GM12878 (cell line): ENCODE measurements around the gene MFSD12. TPM values are rescaled to one million over a fixed set of nuclear protein-coding genes. Genes with fewer than 3 reads are reported as not detected.

Experiments used
- BACH1 ChIP-seq: fragments of 450-650 bp; IDR thresholded peaks from 2 replicates; pipeline ENCODE4 v1.6.1; 2017; ENCODE audit warnings: mild to moderate bottlenecking, borderline replicate concordance
- BMI1 ChIP-seq: fragments of 450-650 bp; IDR thresholded peaks from 2 replicates; pipeline ENCODE4 v1.6.1; 2016; ENCODE audit warnings: mild to moderate bottlenecking, moderate library complexity, borderline replicate concordance
- CHD1 ChIP-seq: IDR thresholded peaks from 2 replicates; pipeline ENCODE4 v1.6.1; 2012; ENCODE audit warnings: low read depth, low read length, improper control_type of control experiment
- GABPA ChIP-seq: IDR thresholded peaks from 2 replicates; pipeline ENCODE4 v1.6.1; 2014; ENCODE audit warnings: antibody characterized with exemption, low read depth, mild to moderate bottlenecking, inconsistent platforms
- GATAD2B ChIP-seq: fragments of 450-650 bp; conservative IDR thresholded peaks from 2 replicates; pipeline ENCODE4 v1.6.1; 2017; ENCODE audit warnings: low read depth, mild to moderate bottlenecking, moderate library complexity
- MXI1 ChIP-seq: fragments of 150-350 bp; IDR thresholded peaks from 2 replicates; pipeline ENCODE4 v1.6.1; 2011; ENCODE audit warnings: low read depth, mild to moderate bottlenecking, inconsistent platforms, low read length, improper control_type of control experiment
- NBN ChIP-seq: fragments of 450-650 bp; IDR thresholded peaks from 2 replicates; pipeline ENCODE4 v1.6.1; 2016
- NFYB ChIP-seq: IDR thresholded peaks from 2 replicates; pipeline ENCODE4 v1.6.1; 2011; ENCODE audit warnings: low read depth, mild to moderate bottlenecking, low read length, improper control_type of control experiment, moderate library complexity; ENCODE audit not compliant: insufficient read depth
- NR2C2 ChIP-seq: IDR thresholded peaks from 2 replicates; pipeline ENCODE4 v1.6.1; 2011; ENCODE audit warnings: borderline replicate concordance, low read depth; ENCODE audit not compliant: control insufficient read depth, insufficient read length
- POU2F2 ChIP-seq: IDR thresholded peaks from 3 replicates; pipeline ENCODE4 v1.6.1; 2011; ENCODE audit warnings: low read depth, mild to moderate bottlenecking, low read length, borderline replicate concordance
- RAD21 ChIP-seq: IDR thresholded peaks from 2 replicates; pipeline ENCODE4 v1.6.1; 2011; ENCODE audit warnings: mild to moderate bottlenecking, low read depth, low read length, moderate library complexity; ENCODE audit not compliant: insufficient read depth
- SIX5 ChIP-seq: IDR thresholded peaks from 2 replicates; pipeline ENCODE4 v1.6.1; 2011; ENCODE audit warnings: mild to moderate bottlenecking, low read depth, low read length, moderate library complexity; ENCODE audit not compliant: severe bottlenecking
- SMAD1 ChIP-seq: fragments of 450-650 bp; IDR thresholded peaks from 2 replicates; pipeline ENCODE4 v1.6.1; 2018; ENCODE audit warnings: mild to moderate bottlenecking, low read depth; ENCODE audit not compliant: partially characterized antibody
- SPI1 ChIP-seq: IDR thresholded peaks from 2 replicates; pipeline ENCODE4 v1.6.1; 2011; ENCODE audit warnings: low read depth, mild to moderate bottlenecking, low read length, moderate library complexity, borderline replicate concordance; ENCODE audit not compliant: insufficient read depth
- SREBF2 ChIP-seq: IDR thresholded peaks from 2 replicates; pipeline ENCODE4 v1.6.1; 2012; ENCODE audit warnings: mild to moderate bottlenecking, low read length
- TCF12 ChIP-seq: IDR thresholded peaks from 2 replicates; pipeline ENCODE4 v1.6.1; 2011; ENCODE audit warnings: low read depth, mild to moderate bottlenecking, low read length
- WRNIP1 ChIP-seq: IDR thresholded peaks from 2 replicates; pipeline ENCODE4 v1.6.1; 2011; ENCODE audit warnings: low read depth, low read length, improper control_type of control experiment, borderline replicate concordance
- polyA plus RNA-seq, 11 experiments: library from polyadenylated mRNA; depleted of rRNA in 4 of 11; unstranded in 6 of 11; stranded (reverse) in 5 of 11; fragments of >200 nt; fragmentation: Nextera tagmentation in 4 of 11; fragmentation: Illumina TruSeq in 1 of 11; extraction: Ambion mirVana in 4 of 11; extraction: Trizol in 1 of 11; gene quantifications; 1 replicate in 1 of 11; 2 replicates in 10 of 11; pipeline versions ENCODE4 v1.2.1 to v1.2.3, GENCODE V29; 2011 to 2016; ENCODE audit warnings: inconsistent platforms in 2 of 11, missing spikeins in 2 of 11, low read depth in 1 of 11
- total RNA-seq, 4 experiments: library from RNA; depleted of rRNA in 3 of 4; stranded (reverse); fragments of >200 nt in 3 of 4; fragmentation: Illumina TruSeq in 1 of 4; extraction: Trizol in 1 of 4; gene quantifications; 2 replicates each; pipeline versions ENCODE4 v1.2.1 to v1.2.3, GENCODE V29; 2013 to 2021
- TF ChIP-seq, protein P1 (sequence below): fragments of 450-650 bp; IDR thresholded peaks from 2 replicates; pipeline ENCODE4 v1.6.1; 2017; ENCODE audit warnings: antibody characterized with exemption, mild to moderate bottlenecking, moderate library complexity
- TF ChIP-seq, protein P2 (sequence below): fragments of 450-650 bp; IDR thresholded peaks from 2 replicates; pipeline ENCODE4 v1.6.1; 2018; ENCODE audit warnings: borderline replicate concordance, mild to moderate bottlenecking; ENCODE audit not compliant: partially characterized antibody
- TF ChIP-seq, protein P3 (sequence below): IDR thresholded peaks from 2 replicates; pipeline ENCODE4 v1.6.1; 2011; ENCODE audit warnings: borderline replicate concordance, low read depth, mild to moderate bottlenecking, moderate library complexity, mixed read lengths, low read length; ENCODE audit not compliant: insufficient read depth; ENCODE audit errors: extremely low read length
- TF ChIP-seq, protein P4 (sequence below): fragments of 450-650 bp; IDR thresholded peaks from 2 replicates; pipeline ENCODE4 v1.6.1; 2018; ENCODE audit warnings: mild to moderate bottlenecking, low read depth, moderate library complexity; ENCODE audit not compliant: partially characterized antibody

Gene MFSD12
- total and polyA plus RNA-seq, 10 of the 15 experiments (the other 5 are each of a cell fraction or from before 2014, with no cell fraction given): 0.58 to 65.9 (median 16.8) TPM

DNA sequence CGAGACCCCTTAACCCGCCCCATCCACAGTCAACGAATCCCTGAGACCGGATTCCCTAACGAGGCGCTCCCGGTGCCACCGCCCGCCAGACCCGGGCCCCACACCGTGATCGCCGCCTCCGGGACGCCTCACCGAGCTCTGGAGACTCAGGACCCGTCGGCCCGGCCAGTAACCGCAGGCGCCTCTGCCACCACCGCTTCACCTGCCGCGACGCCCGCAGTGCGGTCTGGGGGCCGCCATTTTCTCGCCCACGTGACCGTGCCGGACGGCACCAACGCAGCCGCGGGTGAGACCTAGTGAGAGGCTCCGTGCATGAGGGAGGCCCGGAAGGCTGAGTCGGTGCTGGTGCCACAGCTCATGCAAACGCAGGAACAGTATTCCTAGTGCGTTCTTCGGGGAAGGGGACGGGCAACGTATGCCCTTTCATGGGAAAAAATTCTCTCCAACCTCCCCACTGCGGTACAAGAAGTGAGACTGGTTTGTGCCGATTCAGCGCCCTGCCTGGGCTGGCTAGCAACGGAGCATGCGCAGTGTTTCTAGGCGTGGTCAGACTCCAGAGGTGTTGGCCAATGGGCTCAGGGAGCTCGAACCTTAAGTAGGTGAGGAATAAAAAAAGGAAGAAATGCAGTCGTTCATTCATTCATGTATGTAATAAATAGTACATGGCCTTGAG is 56.8 kb downstream of the MFSD12 start, which contains the start of gene DOHH (continued):
- TF ChIP-seq, protein P1, sequence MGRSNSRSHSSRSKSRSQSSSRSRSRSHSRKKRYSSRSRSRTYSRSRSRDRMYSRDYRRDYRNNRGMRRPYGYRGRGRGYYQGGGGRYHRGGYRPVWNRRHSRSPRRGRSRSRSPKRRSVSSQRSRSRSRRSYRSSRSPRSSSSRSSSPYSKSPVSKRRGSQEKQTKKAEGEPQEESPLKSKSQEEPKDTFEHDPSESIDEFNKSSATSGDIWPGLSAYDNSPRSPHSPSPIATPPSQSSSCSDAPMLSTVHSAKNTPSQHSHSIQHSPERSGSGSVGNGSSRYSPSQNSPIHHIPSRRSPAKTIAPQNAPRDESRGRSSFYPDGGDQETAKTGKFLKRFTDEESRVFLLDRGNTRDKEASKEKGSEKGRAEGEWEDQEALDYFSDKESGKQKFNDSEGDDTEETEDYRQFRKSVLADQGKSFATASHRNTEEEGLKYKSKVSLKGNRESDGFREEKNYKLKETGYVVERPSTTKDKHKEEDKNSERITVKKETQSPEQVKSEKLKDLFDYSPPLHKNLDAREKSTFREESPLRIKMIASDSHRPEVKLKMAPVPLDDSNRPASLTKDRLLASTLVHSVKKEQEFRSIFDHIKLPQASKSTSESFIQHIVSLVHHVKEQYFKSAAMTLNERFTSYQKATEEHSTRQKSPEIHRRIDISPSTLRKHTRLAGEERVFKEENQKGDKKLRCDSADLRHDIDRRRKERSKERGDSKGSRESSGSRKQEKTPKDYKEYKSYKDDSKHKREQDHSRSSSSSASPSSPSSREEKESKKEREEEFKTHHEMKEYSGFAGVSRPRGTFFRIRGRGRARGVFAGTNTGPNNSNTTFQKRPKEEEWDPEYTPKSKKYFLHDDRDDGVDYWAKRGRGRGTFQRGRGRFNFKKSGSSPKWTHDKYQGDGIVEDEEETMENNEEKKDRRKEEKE: peak; percentile 99
- no peak for TF ChIP-seq RAD21
- TF ChIP-seq NR2C2: no peak
- TF ChIP-seq POU2F2: peak; percentile 33; the same call in 1 of the 3 replicates
- peak; percentile 87 for TF ChIP-seq MXI1
- no peak for TF ChIP-seq SREBF2
- TF ChIP-seq BMI1: no peak
- peak; percentile 75; the same call in 1 of the 2 replicates for TF ChIP-seq BACH1
- no peak for TF ChIP-seq SPI1
- TF ChIP-seq, protein P2, sequence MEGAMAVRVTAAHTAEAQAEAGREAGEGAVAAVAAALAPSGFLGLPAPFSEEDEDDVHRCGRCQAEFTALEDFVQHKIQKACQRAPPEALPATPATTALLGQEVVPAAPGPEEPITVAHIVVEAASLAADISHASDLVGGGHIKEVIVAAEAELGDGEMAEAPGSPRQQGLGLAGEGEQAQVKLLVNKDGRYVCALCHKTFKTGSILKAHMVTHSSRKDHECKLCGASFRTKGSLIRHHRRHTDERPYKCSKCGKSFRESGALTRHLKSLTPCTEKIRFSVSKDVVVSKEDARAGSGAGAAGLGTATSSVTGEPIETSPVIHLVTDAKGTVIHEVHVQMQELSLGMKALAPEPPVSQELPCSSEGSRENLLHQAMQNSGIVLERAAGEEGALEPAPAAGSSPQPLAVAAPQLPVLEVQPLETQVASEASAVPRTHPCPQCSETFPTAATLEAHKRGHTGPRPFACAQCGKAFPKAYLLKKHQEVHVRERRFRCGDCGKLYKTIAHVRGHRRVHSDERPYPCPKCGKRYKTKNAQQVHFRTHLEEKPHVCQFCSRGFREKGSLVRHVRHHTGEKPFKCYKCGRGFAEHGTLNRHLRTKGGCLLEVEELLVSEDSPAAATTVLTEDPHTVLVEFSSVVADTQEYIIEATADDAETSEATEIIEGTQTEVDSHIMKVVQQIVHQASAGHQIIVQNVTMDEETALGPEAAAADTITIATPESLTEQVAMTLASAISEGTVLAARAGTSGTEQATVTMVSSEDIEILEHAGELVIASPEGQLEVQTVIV: peak; percentile 93
- TF ChIP-seq TCF12: peak; percentile 79; the same call in 1 of the 2 replicates
- no peak for TF ChIP-seq GABPA
- TF ChIP-seq, protein P3, sequence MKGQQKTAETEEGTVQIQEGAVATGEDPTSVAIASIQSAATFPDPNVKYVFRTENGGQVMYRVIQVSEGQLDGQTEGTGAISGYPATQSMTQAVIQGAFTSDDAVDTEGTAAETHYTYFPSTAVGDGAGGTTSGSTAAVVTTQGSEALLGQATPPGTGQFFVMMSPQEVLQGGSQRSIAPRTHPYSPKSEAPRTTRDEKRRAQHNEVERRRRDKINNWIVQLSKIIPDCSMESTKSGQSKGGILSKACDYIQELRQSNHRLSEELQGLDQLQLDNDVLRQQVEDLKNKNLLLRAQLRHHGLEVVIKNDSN: peak; percentile 99
- peak; percentile 69 for TF ChIP-seq SIX5
- TF ChIP-seq WRNIP1: no peak
- TF ChIP-seq SMAD1: no peak
- peak; percentile 75; the same call in 1 of the 2 replicates for TF ChIP-seq GATAD2B
- peak; percentile 82 for TF ChIP-seq NFYB
- peak; percentile 100 for TF ChIP-seq CHD1
- TF ChIP-seq, protein P4, sequence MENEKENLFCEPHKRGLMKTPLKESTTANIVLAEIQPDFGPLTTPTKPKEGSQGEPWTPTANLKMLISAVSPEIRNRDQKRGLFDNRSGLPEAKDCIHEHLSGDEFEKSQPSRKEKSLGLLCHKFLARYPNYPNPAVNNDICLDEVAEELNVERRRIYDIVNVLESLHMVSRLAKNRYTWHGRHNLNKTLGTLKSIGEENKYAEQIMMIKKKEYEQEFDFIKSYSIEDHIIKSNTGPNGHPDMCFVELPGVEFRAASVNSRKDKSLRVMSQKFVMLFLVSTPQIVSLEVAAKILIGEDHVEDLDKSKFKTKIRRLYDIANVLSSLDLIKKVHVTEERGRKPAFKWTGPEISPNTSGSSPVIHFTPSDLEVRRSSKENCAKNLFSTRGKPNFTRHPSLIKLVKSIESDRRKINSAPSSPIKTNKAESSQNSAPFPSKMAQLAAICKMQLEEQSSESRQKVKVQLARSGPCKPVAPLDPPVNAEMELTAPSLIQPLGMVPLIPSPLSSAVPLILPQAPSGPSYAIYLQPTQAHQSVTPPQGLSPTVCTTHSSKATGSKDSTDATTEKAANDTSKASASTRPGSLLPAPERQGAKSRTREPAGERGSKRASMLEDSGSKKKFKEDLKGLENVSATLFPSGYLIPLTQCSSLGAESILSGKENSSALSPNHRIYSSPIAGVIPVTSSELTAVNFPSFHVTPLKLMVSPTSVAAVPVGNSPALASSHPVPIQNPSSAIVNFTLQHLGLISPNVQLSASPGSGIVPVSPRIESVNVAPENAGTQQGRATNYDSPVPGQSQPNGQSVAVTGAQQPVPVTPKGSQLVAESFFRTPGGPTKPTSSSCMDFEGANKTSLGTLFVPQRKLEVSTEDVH: peak; percentile 64
- peak; percentile 93; the same call in 1 of the 2 replicates for TF ChIP-seq NBN
